Stimulated activated CD8-positive, alpha-beta memory T cell treated with anti-CD3 and anti-CD28 coated beads, Interleukin-12 subunit alpha, Interleukin-12 subunit beta, amount 100 ng/mL, for 4 hours (primary cell): ENCODE measurements around the gene PPP4C.
"Not testable (repeated sequence)": the region's sequence is repeated elsewhere in the genome, so short reads cannot be mapped to it uniquely, and the experiment has no call there.

Source experiments
- DNase-seq: peaks from one replicate; pipeline ENCODE4 v3.0.0-alpha.2; 2020; ENCODE audit warnings: low read depth

PPP4C gene

DNA sequence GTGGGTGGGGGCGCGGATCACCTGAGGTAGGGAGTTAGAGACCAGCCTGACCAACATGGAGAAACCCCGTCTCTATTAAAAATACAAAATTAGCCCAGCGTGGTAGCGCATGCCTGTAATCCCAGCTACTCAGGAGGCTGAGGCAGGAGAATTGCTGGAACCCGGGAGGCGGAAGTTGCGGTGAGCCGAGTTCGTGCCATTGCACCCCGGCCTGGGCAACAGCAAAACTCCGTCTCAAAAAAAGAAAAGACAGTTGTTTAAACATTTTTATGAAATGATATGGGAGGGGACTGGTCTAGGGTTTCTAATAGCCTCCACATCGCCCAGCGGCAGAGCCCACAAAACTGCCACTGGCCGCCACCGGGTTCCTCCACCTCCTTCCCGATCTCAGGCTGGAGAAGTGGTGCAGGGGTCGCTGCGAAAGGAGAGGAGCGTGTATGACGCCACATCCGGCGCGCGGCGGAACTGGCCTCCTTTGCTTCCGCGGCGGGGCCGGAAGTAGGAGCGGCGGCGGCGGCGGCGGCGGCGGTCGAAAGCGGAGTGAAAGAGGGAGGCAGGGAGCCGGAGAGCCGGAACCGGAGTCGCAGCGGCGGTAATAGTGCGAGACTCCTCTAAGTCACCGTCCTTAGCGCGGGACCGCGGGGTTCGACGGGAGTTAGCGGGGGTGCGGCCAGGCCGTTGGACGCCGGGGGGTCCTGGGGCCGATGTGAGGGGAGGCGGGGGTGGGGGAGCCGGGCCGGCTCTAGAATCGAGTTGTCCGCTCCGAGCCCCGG lies at the start of gene PPP4C:
TSS of gene PPP4C (plus strand) at position 492 of the 773 bp plus-strand sequence. CDS start 384 bp downstream, outside the sequence.
- DNase-seq: peak; percentile 81

DNA sequence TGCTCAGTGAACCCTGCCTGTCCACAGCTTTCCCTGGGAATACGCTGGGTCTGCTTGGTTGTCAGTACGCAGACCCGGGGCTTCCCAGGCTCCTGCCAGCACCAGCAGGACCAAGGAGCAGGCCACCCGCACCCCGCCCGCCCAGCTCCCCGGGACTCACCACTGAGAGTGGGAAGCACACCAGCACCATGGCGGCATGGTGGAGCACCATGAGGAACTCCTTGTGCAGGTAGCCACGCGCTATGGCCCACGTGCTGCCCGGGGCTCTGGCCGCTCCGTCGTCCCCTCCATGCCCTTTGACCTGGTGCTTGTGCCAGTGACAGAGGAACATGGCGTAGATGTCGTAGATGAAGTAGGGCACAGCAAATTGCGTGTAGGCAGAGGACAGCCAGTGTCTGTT lies 49.3 kb upstream of the PPP4C start:
- no peak for DNase-seq

DNA sequence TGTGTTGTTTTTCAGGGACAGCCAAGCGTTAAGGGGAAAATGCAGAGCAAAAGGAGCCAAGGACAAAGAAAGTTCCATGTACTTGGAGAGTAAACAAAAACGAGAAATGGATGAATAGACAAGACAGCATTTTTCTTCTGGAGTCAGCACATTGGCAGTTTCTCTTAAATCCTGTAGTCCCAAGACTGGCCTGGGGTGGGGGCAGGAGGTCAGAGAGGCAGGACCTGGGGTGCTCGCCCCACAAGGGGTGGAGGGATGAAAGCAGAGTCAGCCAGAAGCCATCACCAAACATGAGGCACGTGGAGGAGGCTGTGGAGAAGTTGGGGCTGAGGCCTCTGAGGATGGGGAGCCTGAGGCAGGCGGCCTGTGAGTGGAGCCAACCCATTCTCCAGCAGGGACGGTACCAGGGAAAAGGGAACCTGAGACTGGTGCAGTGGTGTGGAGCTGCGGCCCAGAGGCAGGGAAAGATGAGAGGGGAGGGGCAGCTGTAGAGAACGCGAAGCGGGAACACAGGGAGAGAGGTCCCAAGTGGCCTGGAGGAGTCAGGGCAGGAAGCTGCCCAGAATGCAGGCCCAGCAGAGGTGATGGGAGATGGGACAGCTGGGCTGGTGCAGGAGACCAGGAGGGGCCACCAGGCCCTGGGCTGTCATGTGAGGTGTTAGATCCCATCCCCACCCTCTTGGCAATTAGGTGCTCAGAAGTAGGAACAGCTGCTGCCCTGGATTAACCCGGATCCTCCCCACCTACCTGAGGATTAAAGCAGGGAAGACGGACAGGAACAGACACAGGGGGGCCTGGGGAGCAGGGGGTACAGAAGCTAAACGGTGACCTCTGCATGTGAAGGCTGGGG lies 48.0 kb upstream of the PPP4C start:
- DNase-seq: no peak

GRCh38 chr16:30028438-30029076 lies 47.2 kb upstream of the PPP4C start:
- DNase-seq: no peak

GRCh38 chr16:30030011-30030685 lies 45.6 kb upstream of the PPP4C start:
- DNase-seq: no peak

- DNase-seq: no peak
Observed at GRCh38 chr16:30030841-30031413, 44.9 kb upstream of the PPP4C start, which contains the start of gene TLCD3B. TLCD3B (minus strand) TSS chr16:30031271; CDS start chr16:30030527, 744 bp downstream.

- no peak for DNase-seq
Observed at GRCh38 chr16:30031477-30031918, 44.3 kb upstream of the PPP4C start.

DNA sequence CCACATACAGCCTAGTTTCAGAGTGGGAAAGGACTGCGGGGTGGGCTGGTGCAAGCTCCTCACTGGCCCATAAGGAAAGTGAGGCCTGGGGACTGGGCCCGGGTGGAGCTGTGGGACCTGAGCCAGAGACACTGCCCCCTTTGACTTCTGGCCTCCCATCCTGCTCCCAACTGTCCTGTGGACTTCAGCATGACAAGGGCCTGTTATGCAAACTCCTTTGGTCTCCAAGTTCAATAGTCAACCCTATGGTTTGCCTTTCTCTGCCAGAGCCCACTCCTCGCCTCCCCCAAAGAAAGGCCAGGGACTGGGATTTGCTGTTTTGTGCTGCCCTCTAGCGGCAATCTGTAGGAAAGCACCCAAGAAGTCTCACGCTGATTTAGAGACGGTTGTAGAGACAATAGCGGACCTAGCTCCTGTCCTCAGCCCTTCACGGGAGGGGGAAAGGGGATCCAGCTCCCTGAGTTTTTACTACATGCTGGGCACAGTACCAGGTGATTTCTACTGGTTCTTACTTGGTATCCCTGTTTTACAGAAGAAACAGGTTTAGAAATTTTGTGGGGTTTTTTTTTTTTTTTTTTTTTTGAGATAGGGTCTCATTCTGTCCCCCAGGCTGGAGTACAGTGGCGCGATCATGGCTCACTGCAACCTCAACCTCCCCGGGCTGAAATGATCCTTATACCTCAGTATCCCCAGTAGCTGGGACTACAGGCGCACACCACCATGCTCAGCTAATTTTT lies 43.5 kb upstream of the PPP4C start:
- peak; percentile 18 for DNase-seq

- DNase-seq: no peak
Observed at GRCh38 chr16:30033270-30033669, 42.5 kb upstream of the PPP4C start.

DNA sequence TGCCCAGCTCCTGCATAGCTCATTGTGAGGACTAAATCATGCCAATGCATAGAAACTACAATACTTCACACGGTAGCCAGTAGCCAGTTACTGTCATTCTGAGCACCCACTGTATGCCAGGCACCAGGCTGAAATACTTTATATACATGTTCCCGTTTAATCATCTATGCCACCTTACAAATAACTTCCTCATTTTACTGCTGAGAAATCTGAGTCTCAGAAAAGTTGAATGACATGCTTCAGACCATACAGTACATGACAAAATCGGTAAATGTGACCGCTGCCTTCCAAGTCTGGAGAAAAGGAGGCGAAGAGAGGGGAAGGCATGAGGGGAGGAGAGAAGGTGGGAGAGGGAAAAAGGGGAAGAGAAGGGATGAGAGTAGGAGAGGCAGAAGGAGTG lies 35.6 kb upstream of the PPP4C start:
- DNase-seq: no peak

DNA sequence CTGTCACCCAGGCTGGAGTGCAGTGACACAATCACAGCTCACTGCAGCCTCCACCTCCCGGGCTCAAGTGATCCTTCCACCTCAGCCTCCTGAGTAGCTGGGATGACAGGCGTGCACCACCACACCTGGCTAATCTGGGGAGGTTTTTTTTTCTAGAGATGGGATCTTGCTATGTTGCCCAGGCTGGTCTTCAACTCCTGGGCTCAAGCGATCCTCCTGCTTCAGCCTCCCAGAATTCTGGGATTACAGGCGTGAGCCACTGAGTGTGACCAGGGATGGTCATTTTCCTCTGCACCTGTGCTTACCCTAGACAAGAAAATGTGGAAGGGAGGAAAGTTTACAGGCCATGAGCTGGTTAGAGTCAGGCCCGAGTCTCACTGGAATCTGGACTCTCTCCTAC lies 35.1 kb upstream of the PPP4C start:
- DNase-seq: not testable (repeated sequence)

DNA sequence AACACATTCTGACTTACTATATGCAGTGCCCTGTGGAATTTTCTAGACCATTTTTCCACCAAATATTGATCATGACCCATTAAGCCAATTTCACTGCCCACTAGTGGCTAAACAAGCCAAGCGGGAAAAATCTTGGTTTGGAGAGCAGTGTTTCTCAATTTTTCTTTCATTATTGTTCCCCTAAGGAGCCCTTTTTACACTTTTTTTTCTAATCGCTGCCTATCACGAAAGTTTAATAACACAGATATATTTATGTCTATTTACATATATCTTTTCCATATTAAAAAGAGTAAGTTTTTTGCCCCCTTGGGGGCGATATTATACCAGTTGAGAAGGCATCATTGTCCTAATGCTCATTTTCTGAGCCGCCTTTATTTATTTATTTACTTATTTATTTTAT lies 34.0 kb upstream of the PPP4C start:
- no peak for DNase-seq

- no peak for DNase-seq
Observed at GRCh38 chr16:30046178-30046577, 29.6 kb upstream of the PPP4C start.

- DNase-seq: no peak
Observed at GRCh38 chr16:30046588-30046987, 29.2 kb upstream of the PPP4C start.

DNA sequence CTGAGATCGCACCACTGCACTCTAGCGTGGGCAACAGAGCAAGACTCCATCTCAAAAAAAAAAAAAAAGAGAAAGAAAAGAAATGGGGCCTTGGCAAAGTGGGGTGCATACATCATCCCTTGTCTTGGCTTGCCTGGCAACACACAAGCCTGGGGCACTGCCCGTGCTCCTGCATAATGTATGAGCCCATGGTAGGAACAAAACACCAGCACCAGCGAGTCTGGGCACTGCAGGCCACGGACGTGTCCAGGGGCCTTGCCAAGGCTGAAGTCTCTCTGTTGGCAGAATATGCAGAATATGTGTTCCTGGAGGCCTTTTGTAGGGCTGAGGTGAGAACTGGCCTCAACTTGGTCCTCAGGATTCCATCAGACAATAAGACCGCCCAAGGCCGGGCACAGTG lies 25.9 kb upstream of the PPP4C start:
- no peak for DNase-seq

- no peak for DNase-seq
Observed at GRCh38 chr16:30051518-30051917, 24.3 kb upstream of the PPP4C start.

DNA sequence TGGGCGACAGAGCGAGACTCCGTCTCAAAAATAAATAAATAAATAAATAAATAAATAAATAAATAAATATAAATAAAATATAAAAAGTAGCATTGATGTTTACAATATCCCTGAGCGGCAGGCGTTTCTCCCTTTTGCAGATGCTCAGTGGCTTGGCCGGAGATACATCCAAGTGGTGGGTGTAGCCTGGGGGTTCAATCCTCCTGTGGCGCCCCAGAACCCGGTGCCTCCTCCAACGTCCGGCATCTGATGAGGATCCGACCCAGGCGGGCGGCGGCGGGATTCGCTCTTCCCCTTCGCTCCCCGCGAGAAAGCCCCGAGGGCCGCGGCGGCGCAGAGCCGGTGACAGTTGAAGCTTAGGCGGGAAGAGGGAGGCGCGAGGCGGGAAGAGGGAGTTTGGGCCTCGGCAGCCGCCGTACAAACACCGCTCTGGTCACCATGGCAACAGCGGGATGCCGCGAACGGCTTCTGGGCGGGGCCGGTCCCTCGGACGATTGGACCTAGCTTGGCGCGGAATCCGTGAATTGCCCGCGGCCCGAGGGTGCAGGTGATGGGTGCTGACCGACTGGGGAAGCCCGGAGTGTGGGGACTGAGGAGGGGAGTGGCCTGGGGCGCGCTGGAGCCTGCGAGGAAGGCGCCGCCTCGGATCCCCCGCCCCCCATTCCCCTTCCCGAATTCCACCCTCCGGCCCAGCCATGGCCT lies 23.0 kb upstream of the PPP4C start:
- peak; percentile 79 for DNase-seq

- no peak for DNase-seq
Observed at GRCh38 chr16:30053376-30054015, 22.3 kb upstream of the PPP4C start.

- no peak for DNase-seq
Observed at GRCh38 chr16:30054451-30054850, 21.3 kb upstream of the PPP4C start.
